CD14-positive monocyte (primary cell): ENCODE measurements around the gene SMC4. TPM values are rescaled to one million over a fixed set of nuclear protein-coding genes. Genes with fewer than 3 reads are reported as not detected.
A peak's percentile ranks its signal among the peaks of the same experiment; 100 is the strongest.

Source experiments
- DNase-seq, 3 donors: peaks; one replicate each; pipeline ENCODE4 v3.0.0-alpha.2; 2011 to 2022
- H2AFZ ChIP-seq: 2 replicates; pipeline ENCODE4 v1.6.0; 2012; ENCODE audit warnings: mild to moderate bottlenecking, low read depth, low read length, inconsistent platforms; ENCODE audit not compliant: insufficient read depth, poor library complexity, severe bottlenecking
- H3K27ac ChIP-seq, 2 donors: 1 replicate in 1 of 2; 2 replicates in 1 of 2; pipeline ENCODE4 v1.5.1; 2012 to 2013; ENCODE audit warnings: low read length in 2 of 2, control low read depth in 1 of 2, inconsistent platforms in 1 of 2, low read depth in 1 of 2, mild to moderate bottlenecking in 1 of 2
- H3K27me3 ChIP-seq, 2 donors: one replicate each; pipeline versions ENCODE4 v1.6.0 to v1.6.1; 2011 to 2013; ENCODE audit warnings: low read length in 2 of 2; ENCODE audit not compliant: control insufficient read depth in 2 of 2, insufficient read depth in 2 of 2
- H3K36me3 ChIP-seq, 2 donors: replicated peaks in 1 of 2; 1 replicate in 1 of 2; 2 replicates in 1 of 2; pipeline versions ENCODE4 v1.5.1 to v1.6.1; 2012 to 2013; ENCODE audit warnings: low read length in 2 of 2, control low read depth in 1 of 2, inconsistent platforms in 1 of 2, mild to moderate bottlenecking in 1 of 2; ENCODE audit not compliant: insufficient read depth in 2 of 2, control insufficient read depth in 1 of 2
- H3K4me1 ChIP-seq, 2 donors: 1 replicate in 1 of 2; 2 replicates in 1 of 2; pipeline versions ENCODE4 v1.5.1 to v1.6.1; 2012 to 2013; ENCODE audit warnings: low read length in 2 of 2, control low read depth in 1 of 2, inconsistent platforms in 1 of 2, mild to moderate bottlenecking in 1 of 2, moderate library complexity in 1 of 2; ENCODE audit not compliant: insufficient read depth in 2 of 2, control insufficient read depth in 1 of 2
- H3K4me2 ChIP-seq: replicated peaks from 2 replicates; pipeline ENCODE3; 2012; ENCODE audit warnings: low read length, moderate library complexity, mild to moderate bottlenecking; ENCODE audit not compliant: poor library complexity, severe bottlenecking; ENCODE audit errors: extremely low read depth
- H3K4me3 ChIP-seq, 3 experiments: fragments of 200-600 bp in 1 of 3; sonication (generic) in 1 of 3; replicated peaks in 1 of 3; 1 replicate in 2 of 3; 2 replicates in 1 of 3; pipeline ENCODE4 v1.5.1; 2011 to 2013; ENCODE audit warnings: low read length in 3 of 3, mild to moderate bottlenecking in 3 of 3, control low read depth in 2 of 3, low read depth in 2 of 3, inconsistent platforms in 1 of 3, moderate library complexity in 1 of 3
- H3K79me2 ChIP-seq: 2 replicates; pipeline ENCODE4 v1.6.0; 2012; ENCODE audit warnings: mild to moderate bottlenecking, control low read depth, inconsistent platforms, low read length, moderate library complexity; ENCODE audit not compliant: insufficient read depth
- H3K9ac ChIP-seq: 2 replicates; pipeline ENCODE4 v1.6.0; 2017; ENCODE audit warnings: low read length, mild to moderate bottlenecking; ENCODE audit not compliant: insufficient read depth, poor library complexity, severe bottlenecking
- H3K9me3 ChIP-seq, 2 donors: replicated peaks in 1 of 2; 1 replicate in 1 of 2; 2 replicates in 1 of 2; pipeline versions ENCODE4 v1.5.1 to v1.6.1; 2012 to 2013; ENCODE audit warnings: low read length in 2 of 2, control low read depth in 1 of 2; ENCODE audit not compliant: control insufficient read depth in 1 of 2, insufficient read depth in 1 of 2
- H4K20me1 ChIP-seq: 2 replicates; pipeline ENCODE4 v1.6.0; 2012; ENCODE audit warnings: mild to moderate bottlenecking, low read length, control low read depth, moderate library complexity; ENCODE audit not compliant: insufficient read depth
- H3K27ac Mint-ChIP-seq, 7 donors: one replicate each; pipeline ENCODE4 v1.8.0; 2020; ENCODE audit warnings: mild to moderate bottlenecking in 7 of 7, mixed read lengths in 7 of 7, moderate library complexity in 6 of 7, inconsistent platforms in 2 of 7
- H3K27me3 Mint-ChIP-seq, 3 donors: one replicate each; pipeline ENCODE4 v1.8.0; 2021 to 2022; ENCODE audit warnings: low read depth in 3 of 3, mild to moderate bottlenecking in 3 of 3, mixed read lengths in 3 of 3, moderate library complexity in 3 of 3, inconsistent platforms in 1 of 3
- H3K36me3 Mint-ChIP-seq, 2 donors: one replicate each; pipeline ENCODE4 v1.8.0; 2020; ENCODE audit warnings: mixed read lengths in 2 of 2, inconsistent platforms in 1 of 2, mild to moderate bottlenecking in 1 of 2
- H3K4me1 Mint-ChIP-seq: one replicate; pipeline ENCODE4 v1.8.0; 2020; ENCODE audit warnings: mild to moderate bottlenecking, mixed read lengths
- H3K4me3 Mint-ChIP-seq, 2 donors: one replicate each; pipeline ENCODE4 v1.8.0; 2020; ENCODE audit warnings: mild to moderate bottlenecking in 2 of 2, mixed read lengths in 2 of 2, moderate library complexity in 1 of 2
- H3K9me3 Mint-ChIP-seq, 7 donors: one replicate each; pipeline ENCODE4 v1.8.0; 2020 to 2022; ENCODE audit warnings: mixed read lengths in 7 of 7, mild to moderate bottlenecking in 6 of 7, moderate library complexity in 6 of 7, inconsistent platforms in 2 of 7
- WGBS: methylation state at CpG from one replicate; pipeline ENCODE4 v1.1.5; 2013; ENCODE audit warnings: missing lambda C conversion rate; ENCODE audit not compliant: insufficient coverage; 5-methylcytosine and 5-hydroxymethylcytosine counted together
- intact Hi-C, 2 donors: fragments of 100-400 bp; cut with micrococcal nuclease; formaldehyde crosslinking; loops; one replicate each; pipeline versions ENCODE4 v1.15.0 to v1.15.1; 2023
- polyA plus RNA-seq, 3 donors: library from polyadenylated mRNA; depleted of rRNA in 1 of 3; unstranded in 2 of 3; stranded (reverse) in 1 of 3; fragments of 300-500 nt in 2 of 3; fragments of >200 nt in 1 of 3; fragmentation: Illumina TruSeq in 2 of 3; gene quantifications; 1 replicate in 2 of 3; 2 replicates in 1 of 3; pipeline ENCODE4 v1.2.3, GENCODE V29; 2012 to 2021
- TF ChIP-seq, protein P1 (sequence below): fragments of 200-600 bp; IDR thresholded peaks from one replicate; pipeline ENCODE4 v1.8.0; 2022; ENCODE audit warnings: antibody characterized with exemption, mild to moderate bottlenecking

Gene SMC4
- polyA plus RNA-seq, 3 donors, result 6.8 to 17.2 (median 14.1) TPM

DNA sequence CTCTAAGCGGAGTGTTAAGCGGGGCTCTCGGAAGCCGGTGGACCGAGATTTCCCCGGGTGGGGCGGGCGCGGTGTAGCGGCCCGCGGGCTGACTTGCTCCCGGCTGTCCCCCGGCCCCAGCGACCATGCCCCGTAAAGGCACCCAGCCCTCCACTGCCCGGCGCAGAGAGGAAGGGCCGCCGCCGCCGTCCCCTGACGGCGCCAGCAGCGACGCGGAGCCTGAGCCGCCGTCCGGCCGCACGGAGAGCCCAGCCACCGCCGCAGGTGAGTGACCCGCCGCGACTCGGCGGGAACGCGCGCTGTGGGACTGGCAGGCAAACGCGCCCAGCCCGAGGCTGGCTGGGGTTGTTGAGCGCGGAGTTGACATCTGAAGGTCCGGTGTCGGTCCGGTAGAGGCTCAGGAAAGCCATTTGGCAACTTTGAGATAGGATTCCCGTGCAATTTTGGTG lies 1.3 kb downstream of the SMC4 start:
- peaks cover 17 to 33% of the 10 kb centered on the region in 2 donors for H3K4me1 ChIP-seq
- Mint-ChIP-seq H3K4me1 (peaks cover 44% of the 10 kb centered on the region), H3K36me3 (peaks cover 0 to 3% of the 10 kb centered on the region in 2 donors), H3K27me3 (no peaks in the 10 kb centered on the region), H3K9me3 (no peaks in the 10 kb centered on the region), H3K27ac (peak overlapping the region; percentile 88 to 99 (median 98)), H3K4me3 (peak overlapping the region; percentile 97 to 98)
- H3K4me2 ChIP-seq, result peak overlapping the region; percentile 91
- intact Hi-C loops, result loop anchor here in 1 of 2 donors (5.0 kb wide), 1 partner anchor 47 kb away; the partner anchor contains the start of gene TRIM59
- TF ChIP-seq, protein P1, sequence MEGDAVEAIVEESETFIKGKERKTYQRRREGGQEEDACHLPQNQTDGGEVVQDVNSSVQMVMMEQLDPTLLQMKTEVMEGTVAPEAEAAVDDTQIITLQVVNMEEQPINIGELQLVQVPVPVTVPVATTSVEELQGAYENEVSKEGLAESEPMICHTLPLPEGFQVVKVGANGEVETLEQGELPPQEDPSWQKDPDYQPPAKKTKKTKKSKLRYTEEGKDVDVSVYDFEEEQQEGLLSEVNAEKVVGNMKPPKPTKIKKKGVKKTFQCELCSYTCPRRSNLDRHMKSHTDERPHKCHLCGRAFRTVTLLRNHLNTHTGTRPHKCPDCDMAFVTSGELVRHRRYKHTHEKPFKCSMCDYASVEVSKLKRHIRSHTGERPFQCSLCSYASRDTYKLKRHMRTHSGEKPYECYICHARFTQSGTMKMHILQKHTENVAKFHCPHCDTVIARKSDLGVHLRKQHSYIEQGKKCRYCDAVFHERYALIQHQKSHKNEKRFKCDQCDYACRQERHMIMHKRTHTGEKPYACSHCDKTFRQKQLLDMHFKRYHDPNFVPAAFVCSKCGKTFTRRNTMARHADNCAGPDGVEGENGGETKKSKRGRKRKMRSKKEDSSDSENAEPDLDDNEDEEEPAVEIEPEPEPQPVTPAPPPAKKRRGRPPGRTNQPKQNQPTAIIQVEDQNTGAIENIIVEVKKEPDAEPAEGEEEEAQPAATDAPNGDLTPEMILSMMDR, result no peak
- peak overlapping the region; percentile 87 to 89 for H3K27ac ChIP-seq
- H4K20me1 ChIP-seq, result no peaks in the 10 kb centered on the region
- peak overlapping the region; percentile 76 for H3K9ac ChIP-seq
- no peaks in the 10 kb centered on the region for H3K9me3 ChIP-seq
- no peaks in the 10 kb centered on the region for H3K27me3 ChIP-seq
- peaks cover 83% of the 10 kb centered on the region for H3K79me2 ChIP-seq
- H3K4me3 ChIP-seq, result peak overlapping the region; percentile 87 to 99 (median 87)
- H2AFZ ChIP-seq, result peak overlapping the region; percentile 95
- no peaks in the 10 kb centered on the region for H3K36me3 ChIP-seq
- DNase-seq, result peak in 2 of 3 donors; percentile 12 to 29
- WGBS, result under 1% methylated on average over 51 of the region's 51 CpGs

DNA sequence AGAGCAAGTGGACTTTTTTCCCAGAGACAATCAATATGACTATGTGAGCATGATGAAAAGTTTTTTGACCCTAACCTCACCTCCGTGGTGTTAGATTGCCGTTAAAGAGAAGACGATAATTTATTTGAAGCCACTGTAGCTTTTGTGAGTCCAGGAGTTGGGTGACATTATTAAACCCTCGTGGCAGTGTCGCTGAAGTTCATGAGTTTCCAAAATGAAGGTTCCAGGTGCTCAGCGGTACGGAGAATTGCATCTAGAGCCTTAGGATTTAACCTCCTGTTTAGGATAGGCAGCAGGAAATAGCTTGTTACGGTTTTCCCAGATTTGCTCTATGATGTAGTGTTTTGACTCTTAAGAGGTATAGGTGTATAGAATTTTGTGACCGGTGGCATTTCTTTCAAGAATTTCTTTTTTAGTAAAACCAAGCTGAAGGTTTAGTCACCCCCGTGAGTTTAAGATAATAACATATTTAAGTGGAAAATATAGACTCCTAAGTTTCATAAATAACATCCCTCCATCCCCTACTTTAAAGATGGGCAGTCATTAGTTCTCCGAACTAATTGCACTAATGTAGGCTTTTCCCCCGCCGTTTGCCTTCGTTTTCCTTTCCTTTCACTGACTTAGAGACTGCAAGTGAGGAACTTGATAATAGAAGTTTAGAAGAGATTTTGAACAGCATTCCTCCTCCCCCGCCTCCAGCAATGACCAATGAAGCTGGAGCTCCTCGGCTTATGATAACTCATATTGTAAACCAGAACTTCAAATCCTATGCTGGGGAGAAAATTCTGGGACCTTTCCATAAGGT lies 2.0 kb downstream of the SMC4 start:
- TF ChIP-seq, protein P1, result no peak
- 5% methylated on average over 3 of the region's 16 CpGs for WGBS
- Histone ChIP-seq H3K27me3 (no peaks in the 10 kb centered on the region), H3K36me3 (no peaks in the 10 kb centered on the region), H3K4me3 (peak overlapping the region; percentile 87 to 99 (median 87)), H3K27ac (peak overlapping the region in 1 of 2 donors; percentile 87), H2AFZ (peak overlapping the region; percentile 95), H3K4me2 (peak overlapping the region; percentile 91), H3K79me2 (peaks cover 90% of the 10 kb centered on the region), H4K20me1 (no peaks in the 10 kb centered on the region), H3K9ac (peak overlapping the region; percentile 76), H3K9me3 (no peaks in the 10 kb centered on the region), H3K4me1 (peaks cover 17 to 33% of the 10 kb centered on the region in 2 donors)
- peak; percentile 12 to 37 (median 19) for DNase-seq
- H3K4me3 Mint-ChIP-seq, result peak overlapping the region; percentile 97 to 98
- peaks cover 0 to 3% of the 10 kb centered on the region in 2 donors for H3K36me3 Mint-ChIP-seq
- peaks cover 44% of the 10 kb centered on the region for H3K4me1 Mint-ChIP-seq
- peak overlapping the region; percentile 82 to 98 (median 88) for H3K27ac Mint-ChIP-seq
- no peaks in the 10 kb centered on the region for H3K9me3 Mint-ChIP-seq
- no peaks in the 10 kb centered on the region for H3K27me3 Mint-ChIP-seq
- intact Hi-C loops, result loop anchor here in 1 of 2 donors (5.0 kb wide), 1 partner anchor 46 kb away; the partner anchor contains the start of gene TRIM59
